IMR-90 (cell line): ENCODE measurements around the gene RAB33B. TPM values are rescaled to one million over a fixed set of nuclear protein-coding genes. Genes with fewer than 3 reads are reported as not detected.

Experiments used
- ATAC-seq: fragments of 200-7000 bp; cut with Tn5 transposase; 2 replicates; pipeline ENCODE4 v1.9.1; 2020; ENCODE audit warnings: low read depth, mild to moderate bottlenecking, moderate library complexity
- BruUV-seq: library from RNA; stranded (reverse); fragments of 400-500 nt; replicated peaks from 2 replicates; lab custom pipeline; 2021; lab: Mats Ljungman, UMichigan
- CTCF ChIA-PET: fragments of 300-600 bp; formaldehyde crosslinking; extraction: SDS; loops from one replicate; lab custom pipeline; 2021; ENCODE audit warnings: antibody characterized with exemption; lab: Yijun Ruan, JAX
- POLR2A ChIA-PET: fragments of 300-600 bp; sonication (Branson Sonifier 250); formaldehyde crosslinking; loops from one replicate; lab custom pipeline; 2022; ENCODE audit warnings: antibody characterized with exemption; ENCODE audit not compliant: unreplicated experiment; lab: Charles Lee
- DNase-seq: peaks from one replicate; pipeline ENCODE4 v3.0.0; 2013
- H2AFZ ChIP-seq: replicated peaks from 2 replicates; pipeline ENCODE3; 2013; ENCODE audit warnings: low read length, mild to moderate bottlenecking; ENCODE audit not compliant: poor library complexity
- H2AK5ac ChIP-seq: 2 replicates; pipeline ENCODE4 v1.6.1; 2013; ENCODE audit warnings: low read depth, low read length, inconsistent platforms
- H2AK9ac ChIP-seq: replicated peaks from 2 replicates; pipeline ENCODE3; 2013; ENCODE audit warnings: mild to moderate bottlenecking, low read depth, low read length, moderate library complexity; ENCODE audit not compliant: poor library complexity
- H2BK120ac ChIP-seq: 2 replicates; pipeline ENCODE4 v1.6.1; 2013; ENCODE audit warnings: low read depth, low read length, inconsistent platforms
- H2BK15ac ChIP-seq: 3 replicates; pipeline ENCODE4 v1.6.1; 2013; ENCODE audit warnings: low read depth, low read length, inconsistent platforms
- H2BK20ac ChIP-seq: 2 replicates; pipeline ENCODE4 v1.6.1; 2013; ENCODE audit warnings: low read depth, mild to moderate bottlenecking, inconsistent platforms, low read length, moderate library complexity
- H2BK5ac ChIP-seq: 2 replicates; pipeline ENCODE4 v1.6.1; 2013; ENCODE audit warnings: mild to moderate bottlenecking, low read depth, low read length, inconsistent platforms; ENCODE audit not compliant: poor library complexity, severe bottlenecking
- H3K14ac ChIP-seq: replicated peaks from 2 replicates; pipeline ENCODE4 v1.6.1; 2013; ENCODE audit warnings: low read depth, low read length, inconsistent platforms
- H3K18ac ChIP-seq: 2 replicates; pipeline ENCODE4 v1.6.1; 2013; ENCODE audit warnings: low read depth, low read length, control low read depth
- H3K23ac ChIP-seq: 2 replicates; pipeline ENCODE4 v1.6.1; 2013; ENCODE audit warnings: low read depth, low read length, inconsistent platforms
- H3K27ac ChIP-seq: 2 replicates; pipeline ENCODE4 v1.5.1; 2013; ENCODE audit warnings: mild to moderate bottlenecking, control low read depth, low read length; ENCODE audit not compliant: insufficient read depth
- H3K27me3 ChIP-seq: 2 replicates; pipeline ENCODE4 v1.6.1; 2013; ENCODE audit warnings: low read length; ENCODE audit not compliant: control insufficient read depth, insufficient read depth
- H3K36me3 ChIP-seq: 2 replicates; pipeline ENCODE4 v1.6.1; 2013; ENCODE audit warnings: low read length, mixed read lengths; ENCODE audit not compliant: control insufficient read depth, insufficient read depth
- H3K4ac ChIP-seq: 2 replicates; pipeline ENCODE4 v1.6.1; 2013; ENCODE audit warnings: low read depth, low read length, inconsistent platforms
- H3K4me1 ChIP-seq: 2 replicates; pipeline ENCODE4 v1.6.1; 2013; ENCODE audit warnings: low read length, mixed read lengths; ENCODE audit not compliant: control insufficient read depth, insufficient read depth
- H3K4me2 ChIP-seq: 2 replicates; pipeline ENCODE4 v1.6.1; 2013; ENCODE audit warnings: low read depth, mild to moderate bottlenecking, control low read depth, low read length, moderate library complexity
- H3K4me3 ChIP-seq: 2 replicates; pipeline ENCODE4 v1.5.1; 2013; ENCODE audit warnings: low read depth, mild to moderate bottlenecking, control low read depth, low read length, moderate library complexity; ENCODE audit not compliant: insufficient read depth
- H3K56ac ChIP-seq: 2 replicates; pipeline ENCODE4 v1.6.1; 2013; ENCODE audit warnings: low read length, inconsistent platforms; ENCODE audit not compliant: insufficient read depth; ENCODE audit errors: extremely low read depth
- H3K79me1 ChIP-seq, 2 experiments: 2 replicates each; pipeline ENCODE4 v1.6.1; 2013; ENCODE audit warnings: low read length in 2 of 2, inconsistent platforms in 1 of 2, low read depth in 1 of 2
- H3K9ac ChIP-seq: 2 replicates; pipeline ENCODE4 v1.6.1; 2013; ENCODE audit warnings: low read depth, low read length, control low read depth
- H3K9me1 ChIP-seq: 2 replicates; pipeline ENCODE4 v1.6.1; 2013; ENCODE audit warnings: low read length, inconsistent platforms; ENCODE audit not compliant: insufficient read depth
- H3K9me3 ChIP-seq: 2 replicates; pipeline ENCODE4 v1.6.1; 2013; ENCODE audit warnings: low read length; ENCODE audit not compliant: control insufficient read depth, insufficient read depth
- H4K20me1 ChIP-seq: 2 replicates; pipeline ENCODE4 v1.6.1; 2013; ENCODE audit warnings: low read length, inconsistent platforms; ENCODE audit not compliant: insufficient read depth
- H4K5ac ChIP-seq: 2 replicates; pipeline ENCODE4 v1.6.1; 2013; ENCODE audit warnings: mild to moderate bottlenecking, low read depth, low read length, control low read depth
- H4K8ac ChIP-seq, 2 experiments: 2 replicates each; pipeline ENCODE4 v1.6.1; 2013; ENCODE audit warnings: low read depth in 2 of 2, low read length in 2 of 2, control low read depth in 1 of 2, inconsistent platforms in 1 of 2
- H4K91ac ChIP-seq: 2 replicates; pipeline ENCODE4 v1.6.1; 2013; ENCODE audit warnings: low read depth, low read length, inconsistent platforms; ENCODE audit not compliant: insufficient read depth
- BHLHE40 ChIP-seq: fragments of 150-350 bp; IDR thresholded peaks from 2 replicates; pipeline ENCODE4 v1.6.1; 2016; ENCODE audit warnings: mild to moderate bottlenecking, low read depth, low read length
- CEBPB ChIP-seq: IDR thresholded peaks from 2 replicates; pipeline ENCODE4 v1.6.1; 2012; ENCODE audit warnings: low read depth, low read length, improper control_type of control experiment
- CHD1 ChIP-seq: IDR thresholded peaks from 2 replicates; pipeline ENCODE4 v1.6.1; 2012; ENCODE audit warnings: low read depth, low read length, improper control_type of control experiment
- CTCF ChIP-seq: conservative IDR thresholded peaks from 2 replicates; pipeline ENCODE4 v1.5.1; 2012; ENCODE audit warnings: mild to moderate bottlenecking, low read depth, low read length, improper control_type of control experiment
- ELK1 ChIP-seq: fragments of 150-350 bp; IDR thresholded peaks from 2 replicates; pipeline ENCODE4 v1.6.1; 2016; ENCODE audit warnings: low read depth, mild to moderate bottlenecking, low read length, moderate library complexity, borderline replicate concordance
- FOS ChIP-seq: fragments of 150-350 bp; IDR thresholded peaks from 2 replicates; pipeline ENCODE4 v1.6.1; 2016; ENCODE audit warnings: low read depth, low read length
- MAFK ChIP-seq: IDR thresholded peaks from 2 replicates; pipeline ENCODE4 v1.6.1; 2012; ENCODE audit warnings: low read depth, low read length, improper control_type of control experiment
- MAZ ChIP-seq: IDR thresholded peaks from 2 replicates; pipeline ENCODE4 v1.6.1; 2012; ENCODE audit warnings: low read depth, mild to moderate bottlenecking, low read length, improper control_type of control experiment, moderate library complexity, borderline replicate concordance
- MXI1 ChIP-seq: IDR thresholded peaks from 2 replicates; pipeline ENCODE4 v1.6.1; 2012; ENCODE audit warnings: low read depth, mild to moderate bottlenecking, low read length, moderate library complexity, borderline replicate concordance
- NFE2L2 ChIP-seq: fragments of 150-350 bp; IDR thresholded peaks from 2 replicates; pipeline ENCODE4 v1.6.1; 2016; ENCODE audit warnings: low read depth, mild to moderate bottlenecking, low read length
- POLR2A ChIP-seq: IDR thresholded peaks from 2 replicates; pipeline ENCODE4 v1.6.1; 2012; ENCODE audit warnings: mild to moderate bottlenecking, low read depth, low read length
- RAD21 ChIP-seq: IDR thresholded peaks from 2 replicates; pipeline ENCODE4 v1.6.1; 2012; ENCODE audit warnings: low read length, improper control_type of control experiment
- RCOR1 ChIP-seq: IDR thresholded peaks from 2 replicates; pipeline ENCODE4 v1.6.1; 2012; ENCODE audit warnings: mild to moderate bottlenecking, low read length, improper control_type of control experiment; ENCODE audit not compliant: insufficient replicate concordance
- RFX5 ChIP-seq: IDR thresholded peaks from 2 replicates; pipeline ENCODE4 v1.8.0; 2012; ENCODE audit warnings: low read depth, mild to moderate bottlenecking, low read length, moderate library complexity
- SMC3 ChIP-seq: fragments of 150-350 bp; IDR thresholded peaks from 2 replicates; pipeline ENCODE4 v1.6.1; 2016; ENCODE audit warnings: low read depth, mild to moderate bottlenecking, antibody characterized with exemption, low read length, moderate library complexity
- USF2 ChIP-seq: fragments of 150-350 bp; IDR thresholded peaks from 2 replicates; pipeline ENCODE4 v1.6.1; 2017; ENCODE audit warnings: mild to moderate bottlenecking, antibody characterized with exemption, low read length, low read depth
- WGBS, 2 experiments: methylation state at CpG; one replicate each; pipeline versions ENCODE4 v1.1.5 to v1.1.7; 2013; ENCODE audit warnings: missing lambda C conversion rate in 2 of 2; ENCODE audit not compliant: insufficient read length in 1 of 2; ENCODE audit errors: extremely low coverage in 2 of 2; 5-methylcytosine and 5-hydroxymethylcytosine counted together
- dilution Hi-C: fragments of 300-500 bp; cut with HindIII; formaldehyde crosslinking; loops from one replicate; pipeline ENCODE4 v1.14.3; 2018; ENCODE audit warnings: low sequenced_read_pairs; ENCODE audit not compliant: unreplicated experiment
- in situ Hi-C: fragments of 300-500 bp; cut with MboI; formaldehyde crosslinking; loops from 3 replicates; pipeline ENCODE4 v1.14.3; 2019; ENCODE audit warnings: low sequenced_read_pairs, inconsistent platforms, mixed read lengths
- intact Hi-C: fragments of 100-400 bp; cut with micrococcal nuclease; formaldehyde crosslinking; loops from 2 replicates; pipeline ENCODE4 v1.10.0; 2022
- polyA plus RNA-seq, 3 experiments: library from polyadenylated mRNA; depleted of rRNA; stranded (reverse); fragments of >200 nt; gene quantifications; 2 replicates each; pipeline ENCODE4 v1.2.3, GENCODE V29; 2012; ENCODE audit warnings: low replicate concordance in 1 of 3
- total RNA-seq: library from RNA; depleted of rRNA; stranded (reverse); fragments of >200 nt; gene quantifications from 2 replicates; pipeline ENCODE4 v1.2.3, GENCODE V29; 2012

RAB33B gene
- total and polyA plus RNA-seq, 2 of the 4 experiments (the other 2 are of a cell fraction), result 3.7 to 7.3 TPM

GRCh38 chr4:139436122-139436521 lies 17.8 kb upstream of the RAB33B start:
- H3K79me1 ChIP-seq, result no peaks in the 10 kb centered on the region; a peak in 1 of 4 replicates
- H3K18ac ChIP-seq, result no peak overlapping the region
- H3K4me2 ChIP-seq, result no peak overlapping the region
- H3K9ac ChIP-seq, result no peak overlapping the region
- CTCF ChIA-PET, result no interaction called here
- WGBS, 2 experiments, result no CpG with 5 or more reads among the region's 23 CpGs
- POLR2A ChIA-PET, result no interaction called here
- H3K23ac ChIP-seq, result no peak overlapping the region
- H2AFZ ChIP-seq, result no peak overlapping the region
- H3K4me1 ChIP-seq, result no peaks in the 10 kb centered on the region
- in situ Hi-C loops, result no loop called here
- no peak overlapping the region for H3K4ac ChIP-seq
- H4K20me1 ChIP-seq, result no peaks in the 10 kb centered on the region
- H2BK15ac ChIP-seq, result no peak overlapping the region
- no peak overlapping the region for H4K8ac ChIP-seq
- no peak overlapping the region for H3K56ac ChIP-seq
- H3K9me3 ChIP-seq, result peaks cover 2% of the 10 kb centered on the region; the same call in 1 of the 2 replicates
- no peak overlapping the region for H4K5ac ChIP-seq
- no peak overlapping the region for H2BK5ac ChIP-seq
- no peak overlapping the region for H2BK120ac ChIP-seq
- intact Hi-C loops, result no loop called here
- H2AK5ac ChIP-seq, result no peak overlapping the region
- no peak overlapping the region for H3K14ac ChIP-seq
- no peak for DNase-seq
- H3K9me1 ChIP-seq, result no peaks in the 10 kb centered on the region
- no TSS peak for BruUV-seq
- H2BK20ac ChIP-seq, result no peak overlapping the region
- ATAC-seq, result no peak
- H3K4me3 ChIP-seq, result no peak overlapping the region
- peaks cover 4% of the 10 kb centered on the region; the same call in 1 of the 2 replicates for H3K36me3 ChIP-seq
- no peaks in the 10 kb centered on the region for H3K27me3 ChIP-seq
- no peak overlapping the region for H2AK9ac ChIP-seq
- TF ChIP-seq MAZ (no peak), SMC3 (no peak), MAFK (no peak), FOS (no peak), ELK1 (no peak), POLR2A (no peak), RAD21 (no peak), CHD1 (no peak), MXI1 (no peak), BHLHE40 (no peak), RCOR1 (no peak), USF2 (no peak), RFX5 (no peak), CEBPB (no peak), NFE2L2 (no peak), CTCF (no peak)
- H3K27ac ChIP-seq, result no peak overlapping the region
- no peak overlapping the region for H4K91ac ChIP-seq
- dilution Hi-C loops, result no loop called here
